Effector CD4-positive, alpha-beta T cell (primary cell): ENCODE measurements around the gene MAPKBP1.

Experiments used
- DNase-seq: peaks from one replicate; pipeline ENCODE4 v3.0.0-alpha.2; 2020

MAPKBP1 gene

DNA sequence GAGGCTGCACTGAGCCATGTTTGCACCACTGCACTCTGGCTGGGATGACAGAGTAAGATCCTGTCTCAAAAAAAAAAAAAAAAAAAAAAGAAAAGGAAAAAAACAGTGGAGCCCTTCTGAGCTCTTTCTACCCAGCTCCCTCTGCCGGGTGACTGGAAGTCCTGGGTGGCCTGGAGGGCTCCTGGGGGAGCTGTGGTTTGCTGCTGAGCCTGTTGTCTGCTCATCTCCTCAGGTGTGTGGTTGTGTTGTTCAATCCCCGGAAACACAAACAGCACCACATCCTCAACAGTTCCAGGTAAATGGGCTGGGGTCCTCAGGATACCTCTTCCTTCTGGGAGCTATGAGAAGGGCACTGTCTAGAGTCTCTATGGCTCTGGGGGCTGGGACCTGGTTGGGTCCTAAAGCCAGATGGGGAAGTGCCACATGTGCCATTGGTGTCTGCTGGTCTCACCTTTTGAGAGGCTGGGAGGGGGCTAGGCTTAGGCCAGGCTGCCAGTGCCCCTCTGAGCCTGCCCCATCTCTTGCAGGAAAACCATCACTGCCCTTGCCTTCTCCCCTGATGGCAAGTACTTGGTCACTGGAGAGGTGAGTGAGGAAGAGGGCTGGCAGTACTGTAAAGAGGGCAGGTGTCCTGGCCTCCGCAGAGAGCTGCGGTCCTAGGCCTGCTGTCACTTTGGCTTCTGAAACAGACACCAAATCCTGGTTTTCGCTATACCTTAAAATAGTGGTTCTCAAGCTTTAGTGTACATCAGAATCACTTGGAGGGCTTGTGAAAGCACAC is 36.6 kb downstream of the MAPKBP1 start:
- DNase-seq: no peak

DNA sequence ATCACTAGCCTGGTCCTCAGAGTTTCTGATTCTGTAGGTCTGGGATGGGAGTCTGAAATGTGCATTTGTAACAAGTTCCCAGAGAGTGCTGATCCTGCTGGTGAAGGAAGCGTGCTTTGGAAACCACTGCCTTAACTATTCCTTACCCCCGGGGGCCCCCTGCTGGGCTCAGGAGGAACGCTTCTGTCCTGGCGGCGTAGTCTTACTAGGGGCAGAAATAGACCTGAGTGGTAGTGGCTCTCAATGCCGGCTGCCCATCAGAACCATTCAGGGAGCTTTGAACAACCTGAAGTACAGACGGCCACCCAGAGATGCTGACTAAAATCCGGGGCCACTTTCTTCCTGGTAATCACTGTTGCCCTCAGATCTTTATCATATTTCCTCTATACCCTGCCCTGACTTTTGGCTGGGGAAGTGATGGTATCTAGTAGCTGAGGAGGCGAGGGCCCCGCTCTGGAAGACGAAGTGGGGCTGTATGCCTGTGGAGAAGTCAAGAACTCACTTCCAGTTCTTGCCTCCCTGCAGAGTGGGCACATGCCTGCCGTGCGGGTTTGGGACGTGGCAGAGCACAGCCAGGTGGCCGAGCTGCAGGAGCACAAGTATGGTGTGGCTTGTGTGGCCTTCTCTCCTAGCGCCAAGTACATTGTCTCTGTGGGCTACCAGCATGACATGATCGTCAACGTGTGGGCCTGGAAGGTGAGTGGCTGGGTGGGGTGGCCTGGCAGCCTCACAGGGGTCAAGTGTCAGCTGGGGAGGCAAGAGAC is 37.3 kb downstream of the MAPKBP1 start:
- DNase-seq: peak; percentile 65

DNA sequence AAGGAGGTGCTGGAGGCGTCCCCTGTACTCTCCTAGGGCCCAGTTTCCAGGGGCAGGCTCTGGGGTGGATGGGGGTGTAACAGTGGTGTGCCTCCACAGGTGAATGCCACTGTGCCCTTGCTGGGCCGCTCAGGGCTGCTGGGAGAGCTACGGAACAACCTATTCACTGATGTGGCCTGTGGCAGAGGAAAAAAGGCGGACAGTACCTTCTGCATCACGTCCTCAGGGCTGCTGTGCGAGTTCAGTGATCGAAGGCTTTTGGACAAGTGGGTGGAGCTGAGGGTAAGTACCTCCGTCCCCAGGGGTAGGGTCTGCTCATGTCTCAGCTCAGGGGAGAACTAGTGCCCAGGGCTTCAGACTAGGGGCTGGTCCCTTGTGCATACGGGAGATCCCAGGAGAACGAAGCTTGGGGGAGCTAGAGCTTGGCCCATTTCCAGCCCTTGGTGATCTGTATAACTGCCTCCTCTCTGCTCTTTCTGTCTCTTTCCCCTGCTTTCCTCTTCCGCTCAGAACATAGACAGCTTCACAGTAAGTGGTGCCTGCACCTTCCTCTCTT is 38.6 kb downstream of the MAPKBP1 start:
- no peak for DNase-seq

DNA sequence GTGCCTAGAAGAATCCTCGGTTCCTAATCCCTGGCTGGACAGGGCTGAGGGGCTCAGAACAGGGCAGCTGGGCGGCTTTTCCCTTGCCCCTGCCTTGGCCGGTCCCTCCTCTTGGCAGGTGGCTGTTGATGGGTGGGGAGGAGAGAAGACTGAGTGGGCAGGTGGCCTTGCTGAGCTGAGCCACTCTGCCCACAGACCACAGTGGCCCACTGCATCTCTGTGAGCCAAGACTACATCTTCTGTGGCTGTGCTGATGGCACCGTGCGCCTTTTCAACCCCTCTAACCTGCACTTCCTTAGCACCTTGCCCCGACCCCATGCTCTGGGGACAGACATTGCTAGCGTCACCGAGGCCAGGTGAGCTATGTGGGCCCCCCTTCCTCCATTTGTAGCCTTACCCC is 39.1 kb downstream of the MAPKBP1 start:
- DNase-seq: no peak

DNA sequence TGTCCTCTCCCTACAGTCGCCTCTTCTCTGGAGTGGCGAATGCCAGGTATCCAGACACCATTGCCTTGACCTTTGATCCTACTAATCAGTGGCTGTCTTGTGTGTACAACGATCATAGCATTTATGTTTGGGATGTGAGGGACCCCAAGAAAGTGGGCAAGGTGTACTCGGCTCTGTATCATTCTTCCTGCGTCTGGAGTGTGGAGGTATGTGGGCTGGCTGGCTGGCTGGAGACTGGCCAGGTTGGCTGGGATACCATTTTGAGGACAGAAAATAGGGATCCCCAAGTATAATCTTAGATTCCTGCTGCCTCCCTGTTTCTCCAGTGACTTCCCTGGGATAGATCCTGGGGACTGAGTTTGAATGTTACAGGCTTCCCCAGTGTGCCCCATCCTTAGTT is 40.2 kb downstream of the MAPKBP1 start:
- no peak for DNase-seq

DNA sequence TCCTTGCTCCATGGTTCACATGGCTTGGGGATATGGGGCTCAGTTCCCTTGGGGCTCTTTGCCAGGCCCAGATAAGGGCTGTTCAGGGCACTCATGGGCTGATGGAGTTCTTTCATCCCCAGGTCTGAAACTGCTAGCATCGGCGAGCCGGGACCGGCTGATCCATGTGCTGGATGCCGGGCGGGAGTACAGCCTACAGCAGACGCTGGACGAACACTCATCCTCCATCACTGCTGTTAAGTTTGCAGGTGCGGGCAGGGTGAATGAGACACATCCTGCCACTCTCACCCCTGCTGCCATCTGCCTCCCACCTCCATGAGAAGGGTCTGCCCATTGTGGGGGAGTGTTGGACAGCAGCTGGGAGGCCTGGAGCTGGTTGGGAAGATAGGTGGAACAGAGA is 42.5 kb downstream of the MAPKBP1 start:
- DNase-seq: no peak

DNA sequence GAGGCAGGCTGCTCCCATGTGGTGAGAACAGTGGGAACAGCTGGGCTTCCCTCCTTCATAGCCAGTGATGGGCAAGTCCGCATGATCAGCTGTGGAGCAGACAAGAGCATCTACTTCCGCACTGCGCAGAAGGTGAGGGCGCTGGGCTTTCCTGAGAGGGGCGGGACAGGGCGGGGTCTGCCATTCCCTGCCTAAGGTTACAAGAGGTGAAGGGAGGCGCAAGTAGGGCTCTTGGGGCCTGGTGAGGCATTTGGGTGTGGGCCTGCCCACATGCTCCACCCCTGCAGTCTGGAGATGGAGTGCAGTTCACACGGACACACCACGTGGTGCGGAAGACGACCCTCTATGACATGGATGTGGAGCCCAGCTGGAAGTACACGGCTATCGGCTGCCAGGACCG is 43.0 kb downstream of the MAPKBP1 start:
- DNase-seq: no peak

DNA sequence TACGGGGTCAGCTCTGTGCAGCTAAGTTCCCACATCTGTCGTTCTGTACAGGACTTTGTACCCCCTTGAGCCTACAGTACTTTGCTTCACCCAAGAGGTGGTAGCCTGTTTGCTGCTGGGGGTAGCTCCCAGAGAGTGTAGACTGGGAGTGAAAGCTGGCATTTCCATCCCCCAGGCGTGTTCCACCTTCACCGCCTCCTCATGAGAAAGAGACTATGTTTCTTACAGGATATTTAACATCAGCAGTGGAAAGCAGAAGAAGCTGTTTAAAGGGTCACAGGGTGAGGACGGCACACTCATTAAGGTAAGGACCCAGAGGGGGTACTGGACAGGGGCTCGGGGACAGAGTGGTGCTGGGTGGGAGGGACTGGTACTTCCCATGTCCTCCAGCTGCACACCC is 43.5 kb downstream of the MAPKBP1 start:
- DNase-seq: no peak

DNA sequence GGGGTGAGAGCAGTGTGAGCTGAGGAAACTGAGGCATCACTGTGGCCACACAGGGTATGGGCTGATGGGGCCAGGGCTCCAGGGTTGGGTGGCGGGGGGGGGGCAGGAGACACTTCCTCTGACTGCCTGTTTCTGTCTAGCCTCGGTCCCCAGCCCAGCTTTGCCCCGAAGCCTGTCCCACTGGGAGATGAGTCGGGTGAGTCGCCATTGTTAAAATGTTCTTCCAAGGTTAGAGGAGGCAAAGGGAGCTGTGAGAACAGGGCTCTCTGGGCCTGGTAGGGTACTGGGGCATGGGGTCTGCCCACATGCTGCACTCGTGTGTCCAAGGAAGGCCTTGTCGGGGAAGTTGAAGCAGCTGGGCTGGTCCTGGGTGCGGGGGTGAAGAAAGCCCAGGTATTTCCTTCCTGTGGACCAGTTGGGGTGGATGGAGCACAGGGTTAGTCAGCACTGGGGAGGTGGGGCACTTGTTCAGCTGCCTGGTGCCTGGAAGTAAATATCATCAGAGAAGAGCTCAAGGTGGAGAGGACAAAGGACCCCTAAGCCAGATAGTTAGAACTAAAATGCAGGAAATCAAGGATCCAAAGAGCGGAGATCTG is 45.3 kb downstream of the MAPKBP1 start:
- DNase-seq: no peak

DNA sequence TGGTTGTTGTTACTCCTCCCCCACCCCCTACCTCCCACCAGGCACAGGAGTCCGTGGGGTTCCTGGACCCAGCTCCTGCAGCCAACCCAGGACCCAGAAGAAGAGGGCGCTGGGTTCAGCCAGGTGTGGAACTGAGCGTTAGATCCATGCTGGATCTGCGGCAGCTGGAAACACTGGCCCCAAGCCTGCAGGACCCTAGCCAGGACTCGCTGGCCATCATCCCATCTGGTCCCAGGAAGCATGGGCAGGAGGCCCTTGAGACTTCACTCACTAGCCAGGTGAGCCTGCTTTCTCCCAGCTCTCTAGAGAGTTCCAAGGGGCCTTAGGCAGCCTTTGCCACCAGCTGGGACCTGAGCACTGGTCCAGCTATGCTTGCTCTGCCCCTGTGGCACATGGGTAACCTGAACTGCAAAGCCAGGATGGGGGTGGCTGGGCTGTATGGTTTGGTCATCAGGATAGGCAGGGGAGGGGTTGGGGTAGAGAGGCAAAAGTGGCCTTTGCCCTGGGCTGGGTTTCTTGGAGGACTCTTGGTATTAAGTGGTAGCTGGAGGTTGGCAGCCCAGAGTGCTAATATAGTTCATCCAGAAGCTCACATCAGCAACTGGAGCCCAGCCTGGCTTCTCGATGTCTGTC is 46.6 kb downstream of the MAPKBP1 start:
- no peak for DNase-seq

DNA sequence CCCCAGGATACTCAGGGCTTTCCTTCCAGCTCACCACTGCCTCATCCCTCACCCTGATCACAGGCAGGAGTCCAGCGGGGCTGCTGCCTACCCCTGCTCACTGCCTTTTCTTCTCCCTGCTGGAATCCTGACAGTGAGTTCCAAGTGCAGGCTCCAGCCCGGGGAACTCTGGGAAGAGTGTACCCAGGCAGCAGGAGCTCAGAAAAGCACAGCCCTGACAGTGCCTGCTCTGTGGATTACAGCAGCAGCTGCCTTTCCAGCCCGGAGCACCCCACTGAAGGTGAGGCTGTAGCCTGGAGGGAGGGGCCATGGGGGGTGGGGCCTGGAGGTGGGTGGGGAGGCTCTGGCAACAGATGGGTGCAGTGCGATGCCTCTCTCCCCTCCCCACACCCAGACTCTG is 47.5 kb downstream of the MAPKBP1 start:
- DNase-seq: no peak

DNA sequence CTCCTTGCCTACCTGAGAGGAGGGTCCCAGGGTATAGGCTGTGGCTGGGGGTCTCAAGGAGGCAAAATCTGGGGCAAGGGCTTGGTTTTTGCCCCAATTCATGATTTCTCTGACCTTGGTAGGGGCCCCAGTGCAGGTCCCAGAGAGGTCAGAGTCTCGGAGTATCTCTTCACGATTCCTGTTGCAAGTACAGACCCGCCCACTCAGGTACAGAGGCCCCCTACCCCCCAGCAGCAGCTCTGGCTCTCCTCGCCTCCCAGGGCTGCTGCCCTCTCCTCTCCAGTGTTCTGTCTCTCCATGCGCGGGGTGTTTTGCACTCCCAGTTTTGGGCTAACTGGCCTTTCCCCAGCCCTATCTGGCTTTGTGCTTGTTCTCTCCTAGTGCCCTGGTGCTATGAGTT is 48.2 kb downstream of the MAPKBP1 start:
- DNase-seq: no peak

DNA sequence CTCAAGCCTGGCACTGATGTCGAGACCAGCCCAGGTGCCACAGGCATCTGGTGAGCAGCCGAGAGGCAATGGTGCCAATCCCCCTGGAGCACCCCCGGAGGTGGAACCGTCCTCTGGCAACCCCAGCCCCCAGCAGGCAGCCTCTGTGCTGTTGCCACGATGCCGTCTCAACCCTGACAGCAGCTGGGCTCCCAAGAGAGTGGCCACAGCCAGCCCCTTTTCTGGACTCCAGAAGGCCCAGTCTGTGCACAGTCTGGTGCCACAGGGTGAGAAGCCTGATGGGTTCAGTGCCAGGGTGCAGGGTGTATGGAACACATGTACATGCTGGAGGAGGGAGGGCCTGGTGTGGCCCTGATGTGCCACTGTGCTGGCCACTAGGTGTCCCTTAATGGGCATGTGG is 48.7 kb downstream of the MAPKBP1 start:
- DNase-seq: no peak

DNA sequence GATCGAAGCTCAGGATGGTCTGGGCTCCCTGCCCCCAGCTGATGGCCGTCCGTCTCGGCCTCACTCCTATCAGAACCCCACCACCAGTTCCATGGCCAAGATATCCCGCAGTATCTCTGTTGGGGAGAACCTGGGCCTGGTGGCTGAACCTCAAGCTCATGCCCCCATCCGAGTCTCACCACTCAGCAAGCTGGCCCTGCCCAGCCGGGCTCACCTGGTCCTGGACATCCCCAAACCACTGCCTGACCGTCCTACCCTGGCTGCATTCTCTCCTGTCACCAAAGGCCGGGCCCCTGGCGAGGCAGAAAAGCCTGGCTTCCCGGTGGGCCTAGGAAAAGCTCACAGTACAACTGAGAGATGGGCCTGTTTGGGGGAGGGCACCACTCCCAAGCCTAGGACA is 49.2 kb downstream of the MAPKBP1 start:
- DNase-seq: no peak

DNA sequence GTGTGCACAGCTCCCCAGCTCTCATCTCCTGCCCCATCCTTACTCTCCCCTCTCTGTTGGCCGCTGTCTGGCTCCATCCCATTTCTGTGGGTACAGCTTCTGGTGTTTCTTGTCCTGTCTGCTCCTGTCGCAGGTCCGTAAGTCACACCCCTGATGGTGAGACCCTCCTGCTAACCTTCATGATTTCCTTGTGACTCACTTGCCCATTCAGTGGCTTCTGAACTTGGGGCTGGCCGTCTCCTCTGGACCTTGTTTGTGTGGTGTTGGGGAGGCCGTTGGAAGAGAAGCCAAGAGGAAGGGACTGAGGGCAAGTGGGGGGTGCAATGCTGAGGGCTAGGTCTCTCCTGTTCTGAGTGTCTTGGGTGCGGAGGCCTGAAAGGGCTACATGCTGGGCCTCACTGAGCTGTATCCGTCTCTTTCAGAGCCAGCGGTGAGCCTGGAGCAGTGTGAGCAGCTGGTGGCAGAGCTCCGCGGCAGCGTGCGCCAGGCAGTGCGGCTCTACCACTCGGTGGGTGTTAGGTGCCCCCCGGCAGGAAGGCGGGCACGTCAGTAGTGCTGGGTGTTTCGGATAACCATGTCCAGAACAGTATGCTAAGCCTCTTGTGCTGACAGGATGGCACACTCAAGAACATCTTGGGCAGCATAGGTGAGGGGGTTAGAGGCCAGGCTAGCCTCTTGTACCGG is 49.9 kb downstream of the MAPKBP1 start:
- DNase-seq: no peak

DNA sequence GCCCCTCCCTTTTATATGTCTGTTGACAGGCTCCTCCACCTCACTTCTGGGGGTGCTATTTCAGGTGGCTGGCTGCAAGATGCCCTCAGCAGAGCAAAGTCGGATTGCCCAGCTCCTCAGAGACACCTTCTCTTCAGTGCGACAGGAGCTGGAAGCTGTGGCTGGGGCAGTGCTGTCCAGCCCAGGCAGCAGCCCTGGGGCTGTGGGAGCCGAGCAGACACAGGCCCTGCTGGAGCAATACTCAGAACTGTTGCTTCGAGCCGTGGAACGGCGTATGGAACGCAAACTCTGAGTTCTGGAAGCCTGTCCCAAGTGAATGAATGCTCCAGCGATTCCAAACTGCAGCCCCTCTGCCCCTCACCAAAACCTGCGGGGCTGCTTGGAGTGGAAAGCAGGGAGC is 50.9 kb downstream of the MAPKBP1 start:
- no peak for DNase-seq

DNA sequence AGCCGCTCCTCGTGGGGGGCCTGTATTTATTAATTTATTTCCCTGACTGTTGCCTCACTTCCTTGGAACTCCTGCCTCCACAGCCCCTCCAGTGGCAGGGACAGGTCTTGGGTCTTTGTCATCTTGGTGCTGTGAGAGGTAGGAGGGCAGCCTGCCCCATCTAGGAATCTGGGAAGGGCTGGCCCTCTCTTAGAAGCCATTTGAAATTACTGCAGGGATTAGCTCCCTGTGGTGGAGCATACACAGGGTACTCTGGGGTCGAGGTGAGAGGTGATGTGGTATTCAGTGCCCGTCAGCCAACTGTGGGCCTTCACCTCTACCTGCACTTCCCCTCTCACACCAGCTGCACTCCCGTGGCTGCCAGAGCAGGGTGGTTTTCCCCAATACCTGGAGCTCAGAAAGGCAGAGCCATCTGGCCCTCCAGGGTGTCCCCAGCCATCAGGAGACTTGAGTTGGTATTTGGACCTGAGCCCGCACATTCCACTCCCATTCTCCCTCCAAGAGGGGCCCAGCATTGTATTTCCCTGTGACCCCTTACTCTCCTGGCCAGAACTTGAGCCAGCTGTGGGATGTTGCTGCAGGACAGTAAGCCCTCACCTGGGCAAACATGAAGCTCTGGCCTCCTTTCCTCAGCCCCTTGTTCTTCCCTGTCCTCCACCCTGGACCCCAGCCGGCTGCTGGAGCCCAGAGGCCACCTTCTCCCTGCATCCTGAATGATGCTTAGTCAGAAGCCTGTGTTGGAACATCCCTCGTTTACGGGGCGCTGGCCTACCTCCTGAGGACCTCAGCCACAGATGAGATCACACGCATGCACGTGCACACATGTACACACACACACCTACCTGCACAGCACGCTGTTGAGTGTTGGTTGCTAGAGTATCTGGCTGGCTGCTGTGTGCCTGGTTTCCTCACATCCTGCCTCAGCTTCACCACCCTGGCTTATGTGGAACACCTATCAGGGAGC is 51.6 kb downstream of the MAPKBP1 start:
- no peak for DNase-seq

DNA sequence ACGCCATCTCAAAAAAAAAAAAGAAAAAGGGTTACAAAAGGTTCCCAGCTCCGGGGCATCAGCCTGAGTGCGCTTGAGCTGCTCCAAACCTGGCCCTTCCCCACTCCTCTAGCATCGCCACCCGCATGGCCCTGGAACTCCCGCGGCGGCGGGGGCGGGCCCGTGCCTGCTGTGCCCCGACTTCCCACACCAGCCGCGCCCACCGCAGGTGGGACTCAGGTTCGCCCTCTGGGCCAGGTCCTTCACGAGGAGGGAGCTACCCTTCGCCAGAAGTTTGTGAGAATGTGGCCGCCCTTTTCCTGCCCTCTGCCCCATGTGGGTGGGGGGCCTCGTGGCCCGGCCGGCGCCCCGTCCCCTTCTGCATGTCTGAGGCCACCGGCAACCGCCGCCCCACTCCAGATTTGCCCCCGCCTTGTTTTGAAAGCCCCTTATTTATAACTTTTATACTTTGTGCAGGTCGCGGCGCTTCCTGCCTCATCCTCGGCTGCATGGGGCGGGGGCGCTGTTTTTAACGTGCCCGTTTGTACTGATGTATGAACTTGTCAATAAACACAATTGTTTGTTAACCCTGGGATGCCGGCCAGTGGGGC is 53.1 kb downstream of the MAPKBP1 start:
- DNase-seq: peak; percentile 33

DNA sequence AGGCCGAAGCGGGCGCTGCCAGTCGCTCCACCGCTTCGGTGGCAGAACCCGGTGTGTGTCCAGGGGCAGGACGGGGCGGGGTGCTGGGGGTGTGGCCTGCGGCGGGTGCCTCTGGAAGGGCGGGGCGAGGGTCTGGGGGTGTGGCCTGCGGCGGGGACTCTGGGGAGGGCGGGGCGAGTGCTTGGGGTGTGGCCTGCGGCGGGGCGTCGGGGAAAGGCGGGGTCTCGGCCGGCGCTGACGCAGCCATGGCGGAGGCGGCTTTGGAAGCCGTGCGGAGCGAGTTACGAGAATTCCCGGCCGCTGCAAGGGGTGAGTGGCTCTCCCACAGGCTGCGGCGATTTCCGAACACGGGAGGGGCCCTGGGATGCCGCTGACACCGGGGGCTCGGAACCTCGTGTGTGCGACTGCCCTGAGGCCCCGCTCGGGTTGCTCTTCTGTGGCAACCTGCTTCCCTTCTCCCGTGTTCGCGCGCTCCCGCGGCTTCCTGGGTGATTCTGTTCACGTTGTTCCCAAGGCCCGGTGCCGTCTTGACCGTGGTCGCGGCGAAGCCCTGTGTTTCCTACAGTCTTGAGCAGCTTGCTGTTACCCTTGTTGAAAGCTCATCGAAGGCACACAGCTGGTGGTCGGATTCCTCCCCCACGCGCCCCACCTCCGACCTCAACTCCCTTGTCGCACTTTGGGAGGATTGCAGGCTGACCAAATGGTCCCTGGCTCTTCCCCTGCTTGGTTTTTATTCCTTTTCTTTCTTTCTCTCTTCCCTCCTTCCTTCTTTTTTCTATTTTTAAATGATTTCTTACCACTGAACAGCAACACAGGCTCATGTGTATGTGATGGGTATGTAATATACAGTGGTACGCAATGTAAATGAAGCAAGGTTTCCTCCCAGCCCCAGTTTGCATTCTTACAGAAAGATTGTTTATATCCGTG is 53.9 kb downstream of the MAPKBP1 start, which contains the start of gene JMJD7:
TSS of gene JMJD7 (plus strand) at position 213 of the 927 bp plus-strand sequence. CDS start at position 246, 33 bp downstream.
- DNase-seq: peak; percentile 95

DNA sequence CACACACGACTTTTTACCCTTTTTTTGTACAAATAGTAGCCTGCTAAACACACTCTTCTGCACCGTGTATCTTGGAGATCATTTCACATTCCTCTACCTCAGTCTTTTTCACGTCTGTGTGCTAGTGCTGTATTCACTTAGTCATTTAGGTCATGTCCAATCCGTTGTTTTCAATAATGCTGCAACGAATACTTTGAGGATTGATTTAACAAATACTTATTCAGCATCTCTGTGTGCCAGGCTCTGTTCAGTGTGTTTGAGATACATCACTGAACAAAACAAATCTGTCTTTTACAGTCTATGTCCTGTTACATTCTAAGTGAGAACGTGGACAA is 54.5 kb downstream of the MAPKBP1 start:
- no peak for DNase-seq
